Measurements from ENCODE around the gene SYNC.

SYNC gene

GRCh38 chr1:32748348-32748747 lies 45.8 kb upstream of the SYNC start:
- H3K4me1 ChIP-seq: peaks cover 7% of the 10 kb centered on the region
- no peaks in the 10 kb centered on the region for H3K79me2 ChIP-seq
- no peak overlapping the region for H3K27ac ChIP-seq
- no peaks in the 10 kb centered on the region for H3K27me3 ChIP-seq (ENCODE audit: control insufficient read depth, insufficient read depth, low read length)
- no peak overlapping the region for H3K9ac ChIP-seq
- H3K4me2 ChIP-seq (ENCODE audit: low read length): no peak overlapping the region
- H3K36me3 ChIP-seq (ENCODE audit: control insufficient read depth, insufficient read depth, low read length): no peaks in the 10 kb centered on the region
- H3K9me3 ChIP-seq (ENCODE audit: control insufficient read depth, low read length): no peaks in the 10 kb centered on the region
- H2AFZ ChIP-seq: no peak overlapping the region
- no peak for TF ChIP-seq CTCF (IDR thresholded peaks at IDR 0.05)
- H3K4me3 ChIP-seq (ENCODE audit: low read depth, low read length): no peak overlapping the region

- TF ChIP-seq CTCF (IDR thresholded peaks at IDR 0.05): no peak
- no peak overlapping the region for H3K9ac ChIP-seq
- H3K27me3 ChIP-seq (ENCODE audit: control insufficient read depth, insufficient read depth, low read length): no peaks in the 10 kb centered on the region
- peaks cover 7% of the 10 kb centered on the region for H3K4me1 ChIP-seq
- H3K9me3 ChIP-seq (ENCODE audit: control insufficient read depth, low read length): no peaks in the 10 kb centered on the region
- H3K79me2 ChIP-seq: no peaks in the 10 kb centered on the region
- no peak overlapping the region for H2AFZ ChIP-seq
- no peak overlapping the region for H3K4me2 ChIP-seq (ENCODE audit: low read length)
- H3K36me3 ChIP-seq (ENCODE audit: control insufficient read depth, insufficient read depth, low read length): no peaks in the 10 kb centered on the region
- H3K4me3 ChIP-seq (ENCODE audit: low read depth, low read length): peak overlapping the region; percentile 18
- H3K27ac ChIP-seq: peak overlapping the region; percentile 32
Measured at GRCh38 chr1:32746130-32746529, 43.6 kb upstream of the SYNC start.

GRCh38 chr1:32744071-32744425 lies 41.5 kb upstream of the SYNC start:
- no peaks in the 10 kb centered on the region for H3K9me3 ChIP-seq (ENCODE audit: control insufficient read depth, low read length)
- peaks cover 2% of the 10 kb centered on the region for H3K79me2 ChIP-seq
- H3K4me2 ChIP-seq (ENCODE audit: low read length): peak overlapping the region; percentile 82
- peaks cover 7% of the 10 kb centered on the region for H3K4me1 ChIP-seq
- H3K27me3 ChIP-seq (ENCODE audit: control insufficient read depth, insufficient read depth, low read length): no peaks in the 10 kb centered on the region
- no peaks in the 10 kb centered on the region for H3K36me3 ChIP-seq (ENCODE audit: control insufficient read depth, insufficient read depth, low read length)
- no peak overlapping the region for H3K9ac ChIP-seq
- H2AFZ ChIP-seq: no peak overlapping the region
- H3K4me3 ChIP-seq (ENCODE audit: low read depth, low read length): peak overlapping the region; percentile 45
- H3K27ac ChIP-seq: peak overlapping the region; percentile 93
- TF ChIP-seq CTCF (IDR thresholded peaks at IDR 0.05): no peak

- Histone ChIP-seq H3K4me3 (ENCODE audit: low read depth, low read length) (peak overlapping the region; percentile 84), H3K27ac (peak overlapping the region; percentile 93), H3K9ac (no peak overlapping the region)
Measured at GRCh38 chr1:32743380-32744070, 41.0 kb upstream of the SYNC start.

More at GRCh38 chr1:32743380-32744070, 41.0 kb upstream of the SYNC start:
- H3K36me3 ChIP-seq (ENCODE audit: control insufficient read depth, insufficient read depth, low read length): no peaks in the 10 kb centered on the region
- no peak for TF ChIP-seq CTCF (IDR thresholded peaks at IDR 0.05)
- H3K4me1 ChIP-seq: peaks cover 7% of the 10 kb centered on the region
- no peaks in the 10 kb centered on the region for H3K27me3 ChIP-seq (ENCODE audit: control insufficient read depth, insufficient read depth, low read length)
- H3K9me3 ChIP-seq (ENCODE audit: control insufficient read depth, low read length): no peaks in the 10 kb centered on the region
- peaks cover 2% of the 10 kb centered on the region for H3K79me2 ChIP-seq
- H3K4me2 ChIP-seq (ENCODE audit: low read length): peak overlapping the region; percentile 82
- H2AFZ ChIP-seq: no peak overlapping the region

Measured in parathyroid adenoma (tissue), 2 donors.